IPS DF 6.9 (cell line): ENCODE data around the gene TMEM132A.
A peak's percentile ranks its signal among the peaks of the same experiment; 100 is the strongest.

Experiments used
- DNase-seq: peaks from one replicate; pipeline ENCODE4 v3.0.0-alpha.2; 2013; ENCODE audit warnings: low read depth, low spot score
- H3K27ac ChIP-seq: one replicate; pipeline ENCODE4 v1.5.1; 2013; ENCODE audit warnings: low read length, control low read depth
- H3K27me3 ChIP-seq: 2 replicates; pipeline ENCODE4 v1.6.1; 2013; ENCODE audit warnings: mild to moderate bottlenecking, low read length; ENCODE audit not compliant: control insufficient read depth, insufficient read depth
- H3K36me3 ChIP-seq: 2 replicates; pipeline ENCODE4 v1.6.1; 2013; ENCODE audit warnings: low read length; ENCODE audit not compliant: control insufficient read depth, insufficient read depth
- H3K4me1 ChIP-seq: 2 replicates; pipeline ENCODE4 v1.6.1; 2013; ENCODE audit warnings: low read length; ENCODE audit not compliant: control insufficient read depth, insufficient read depth
- H3K4me3 ChIP-seq: 2 replicates; pipeline ENCODE4 v1.5.1; 2013; ENCODE audit warnings: mild to moderate bottlenecking, low read length
- H3K9me3 ChIP-seq: 2 replicates; pipeline ENCODE4 v1.6.1; 2013; ENCODE audit warnings: low read length, inconsistent platforms; ENCODE audit not compliant: control insufficient read depth, insufficient read depth
- WGBS: extraction: QIAGEN DNeasy Blood & Tissue Kit; methylation state at CpG from one replicate; pipeline ENCODE4 v1.1.7; 2013; ENCODE audit warnings: mixed read lengths, missing lambda C conversion rate; ENCODE audit not compliant: insufficient read length, insufficient coverage; 5-methylcytosine and 5-hydroxymethylcytosine counted together

The TMEM132A gene

GRCh38 chr11:60948250-60948649 is 24.0 kb downstream of the TMEM132A start:
- WGBS, result no CpG with 5 or more reads among the region's 5 CpGs
- no peaks in the 10 kb centered on the region for H3K27me3 ChIP-seq
- H3K4me3 ChIP-seq, result no peak overlapping the region
- no peaks in the 10 kb centered on the region; the same call in 1 of the 2 replicates for H3K4me1 ChIP-seq
- H3K27ac ChIP-seq, result no peak overlapping the region
- no peak for DNase-seq
- H3K36me3 ChIP-seq, result no peaks in the 10 kb centered on the region
- H3K9me3 ChIP-seq, result no peaks in the 10 kb centered on the region

GRCh38 chr11:60950024-60950423 is 25.8 kb downstream of the TMEM132A start:
- Histone ChIP-seq H3K36me3 (no peaks in the 10 kb centered on the region), H3K27me3 (no peaks in the 10 kb centered on the region), H3K4me3 (no peak overlapping the region), H3K9me3 (no peaks in the 10 kb centered on the region), H3K27ac (no peak overlapping the region), H3K4me1 (no peaks in the 10 kb centered on the region; the same call in 1 of the 2 replicates)
- DNase-seq, result no peak
- no CpG with 5 or more reads among the region's 6 CpGs for WGBS

DNA sequence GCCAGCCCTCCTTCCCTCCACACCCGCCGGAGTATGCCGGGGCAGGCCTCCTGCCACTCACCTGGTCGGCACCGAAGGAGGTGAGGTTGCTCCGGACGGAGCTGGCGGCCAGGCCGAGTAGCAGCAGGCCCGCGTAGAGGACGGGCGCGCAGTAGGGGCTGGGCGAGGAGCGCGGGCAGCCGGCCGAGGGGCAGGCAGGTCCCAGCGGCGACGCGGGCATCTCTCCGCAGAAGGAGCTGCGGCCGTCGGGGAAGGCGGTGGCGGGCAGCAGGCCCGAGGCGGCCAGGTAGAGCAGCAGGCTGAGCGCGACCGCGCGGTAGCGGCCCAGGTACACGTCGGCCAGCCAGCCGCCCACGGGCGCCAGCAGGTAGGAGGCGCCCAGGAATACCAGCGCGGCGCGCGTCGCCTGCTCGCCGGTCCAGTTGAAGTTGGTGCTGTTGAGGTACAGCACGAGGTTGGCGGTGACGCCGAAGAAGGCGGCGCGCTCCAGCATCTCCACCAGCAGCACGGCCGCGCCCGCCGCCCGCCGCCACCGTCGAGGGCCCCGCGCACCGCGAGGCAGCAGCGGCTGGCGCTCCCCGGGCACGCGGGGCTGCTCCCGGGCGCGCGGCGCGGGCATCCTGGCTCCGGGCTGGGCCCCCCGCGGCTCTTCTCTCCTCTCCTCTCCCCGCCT is 26.8 kb downstream of the TMEM132A start:
- WGBS, result no CpG with 5 or more reads among the region's 86 CpGs
- Histone ChIP-seq H3K9me3 (no peaks in the 10 kb centered on the region), H3K27me3 (no peaks in the 10 kb centered on the region), H3K27ac (no peak overlapping the region), H3K4me3 (peak overlapping the region; percentile 59; the same call in 1 of the 2 replicates), H3K4me1 (no peaks in the 10 kb centered on the region; the same call in 1 of the 2 replicates), H3K36me3 (no peaks in the 10 kb centered on the region)
- DNase-seq, result no peak

- Histone ChIP-seq H3K4me3 (peak overlapping the region; percentile 59; the same call in 1 of the 2 replicates), H3K4me1 (no peaks in the 10 kb centered on the region; the same call in 1 of the 2 replicates), H3K27me3 (no peaks in the 10 kb centered on the region), H3K36me3 (no peaks in the 10 kb centered on the region), H3K27ac (no peak overlapping the region), H3K9me3 (no peaks in the 10 kb centered on the region)
- DNase-seq, result no peak
- no CpG with 5 or more reads among the region's 8 CpGs for WGBS
Observed at GRCh38 chr11:60951606-60951903, 27.3 kb downstream of the TMEM132A start.

DNA sequence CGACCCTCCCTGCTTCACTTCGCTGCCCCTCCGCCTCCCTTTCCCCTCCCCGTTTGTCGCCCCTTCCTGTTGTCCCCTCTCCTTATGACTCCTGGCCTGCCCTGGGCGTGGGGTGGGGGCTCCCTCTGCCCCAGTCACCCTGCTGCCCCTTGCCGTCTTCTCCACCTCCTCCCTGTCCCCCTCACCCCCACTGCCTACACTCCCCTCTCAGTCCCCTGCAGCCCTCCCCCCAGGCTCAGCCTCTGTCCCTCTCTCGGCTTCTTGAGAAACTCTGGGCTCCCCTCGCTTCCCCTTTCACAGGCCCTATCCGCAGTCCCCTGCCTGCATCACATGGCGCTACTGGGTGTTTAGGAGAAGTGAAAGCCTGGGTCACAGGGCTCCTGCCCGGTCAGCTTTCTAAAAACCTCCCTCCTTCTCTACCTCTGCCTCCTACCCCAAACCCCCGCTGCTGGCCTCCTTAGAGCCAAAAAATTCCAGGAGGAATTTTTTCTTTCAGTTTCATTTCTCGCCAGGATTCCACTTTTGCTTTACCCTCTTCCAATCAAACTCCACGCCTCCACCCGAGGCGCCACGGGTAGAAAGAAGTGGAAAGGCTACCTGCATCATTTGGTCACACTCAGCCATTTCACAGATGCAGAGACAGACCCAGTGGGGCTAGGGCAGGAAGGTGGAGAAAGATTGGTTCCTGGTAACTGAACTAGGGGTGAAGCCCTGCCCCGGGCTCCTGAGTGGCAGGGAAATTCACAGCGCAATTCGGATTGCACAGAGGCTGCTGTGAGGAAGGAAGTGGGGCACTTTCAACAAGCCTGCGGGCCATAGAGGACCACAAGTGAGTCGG is 27.9 kb downstream of the TMEM132A start, which contains the start of gene SLC15A3:
TSS of gene SLC15A3 (minus strand) at position 273 of the 838 bp plus-strand sequence. CDS start 625 bp downstream, outside the sequence.
- H3K36me3 ChIP-seq, result no peaks in the 10 kb centered on the region
- peak within 1 kb of the TSS; percentile 59; the same call in 1 of the 2 replicates for H3K4me3 ChIP-seq
- no peaks in the 10 kb centered on the region; the same call in 1 of the 2 replicates for H3K4me1 ChIP-seq
- no peak within 1 kb of the TSS for H3K27ac ChIP-seq
- H3K27me3 ChIP-seq, result no peaks in the 10 kb centered on the region
- H3K9me3 ChIP-seq, result no peaks in the 10 kb centered on the region
- DNase-seq, result no peak
- no CpG with 5 or more reads among the region's 23 CpGs for WGBS

DNA sequence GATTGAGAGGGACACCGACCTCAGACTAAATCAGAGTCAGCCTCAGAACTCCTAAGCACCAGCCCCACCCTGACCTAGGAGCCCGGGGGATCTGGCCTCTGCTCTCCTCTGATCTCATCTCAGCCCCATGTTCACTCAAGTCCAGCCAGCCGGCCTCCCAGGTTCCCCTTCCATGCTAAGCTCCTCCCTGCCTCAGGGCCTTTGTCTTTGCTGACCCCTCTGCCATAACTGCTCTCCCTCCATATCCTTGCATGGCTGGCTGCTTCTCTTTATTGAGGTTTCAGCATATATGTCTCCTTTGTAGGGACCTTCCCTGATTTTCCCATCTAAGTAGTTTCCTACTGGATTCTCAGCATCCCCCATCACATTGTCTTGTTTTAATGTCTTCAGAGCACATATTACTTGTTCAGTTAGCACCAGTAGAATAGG is 28.5 kb downstream of the TMEM132A start:
- DNase-seq, result no peak
- Histone ChIP-seq H3K36me3 (no peaks in the 10 kb centered on the region), H3K4me1 (no peaks in the 10 kb centered on the region; the same call in 1 of the 2 replicates), H3K27ac (no peak overlapping the region), H3K4me3 (no peak overlapping the region), H3K27me3 (no peaks in the 10 kb centered on the region), H3K9me3 (no peaks in the 10 kb centered on the region)
- WGBS, result no CpG with 5 or more reads among the region's 3 CpGs

- H3K27me3 ChIP-seq, result no peaks in the 10 kb centered on the region
- H3K27ac ChIP-seq, result no peak overlapping the region
- no peaks in the 10 kb centered on the region for H3K9me3 ChIP-seq
- H3K4me3 ChIP-seq, result no peak overlapping the region
- H3K4me1 ChIP-seq, result no peaks in the 10 kb centered on the region; the same call in 1 of the 2 replicates
- no CpG with 5 or more reads among the region's 6 CpGs for whole genome bisulfite sequencing
- DNase-seq, result no peak
- H3K36me3 ChIP-seq, result no peaks in the 10 kb centered on the region
Observed at GRCh38 chr11:60953781-60954180, 29.5 kb downstream of the TMEM132A start.

- H3K4me3 ChIP-seq, result no peak overlapping the region
- H3K9me3 ChIP-seq, result no peaks in the 10 kb centered on the region
- H3K27ac ChIP-seq, result no peak overlapping the region
- WGBS, result no CpG with 5 or more reads among the region's 5 CpGs
- H3K4me1 ChIP-seq, result no peaks in the 10 kb centered on the region; the same call in 1 of the 2 replicates
- no peak for DNase-seq
- H3K27me3 ChIP-seq, result no peaks in the 10 kb centered on the region
- no peaks in the 10 kb centered on the region for H3K36me3 ChIP-seq
Observed at GRCh38 chr11:60954421-60954820, 30.2 kb downstream of the TMEM132A start.

- no peak for DNase-seq
- no peaks in the 10 kb centered on the region; the same call in 1 of the 2 replicates for H3K4me1 ChIP-seq
- no peaks in the 10 kb centered on the region for H3K9me3 ChIP-seq
- H3K36me3 ChIP-seq, result no peaks in the 10 kb centered on the region
- H3K27me3 ChIP-seq, result no peaks in the 10 kb centered on the region
- H3K27ac ChIP-seq, result no peak overlapping the region
- no CpG with 5 or more reads among the region's 5 CpGs for WGBS
- no peak overlapping the region for H3K4me3 ChIP-seq
Observed at GRCh38 chr11:60955571-60955970, 31.3 kb downstream of the TMEM132A start.

GRCh38 chr11:60957188-60957587 is 32.9 kb downstream of the TMEM132A start:
- H3K27ac ChIP-seq, result no peak overlapping the region
- no peaks in the 10 kb centered on the region for H3K9me3 ChIP-seq
- H3K4me3 ChIP-seq, result no peak overlapping the region
- H3K36me3 ChIP-seq, result no peaks in the 10 kb centered on the region
- WGBS, result no CpG with 5 or more reads among the region's 4 CpGs
- H3K4me1 ChIP-seq, result no peaks in the 10 kb centered on the region; the same call in 1 of the 2 replicates
- no peak for DNase-seq
- no peaks in the 10 kb centered on the region for H3K27me3 ChIP-seq
